Activated CD4-positive, alpha-beta T cell treated with anti-CD3 and anti-CD28 coated beads, Interleukin-2, amount 50 U/mL, for 48 hours (primary cell): ENCODE results near the gene DPM2.

ENCODE experiments used
- DNase-seq, 2 experiments: peaks; one replicate each; pipeline ENCODE4 v3.0.0-alpha.2; 2020

The DPM2 gene

GRCh38 chr9:127937388-127938297, at the start of gene DPM2:
DPM2 (minus strand) TSS chr9:127937854; CDS start chr9:127937820, 34 bp downstream.
- peak; percentile 83 to 86 for DNase-seq

- no peak for DNase-seq
These were observed 49.5 kb upstream of the DPM2 start for GRCh38 chr9:127987103-127987614.

- no peak for DNase-seq
These were observed 47.4 kb upstream of the DPM2 start for GRCh38 chr9:127985011-127985410.

- DNase-seq, result no peak
These were observed 46.2 kb upstream of the DPM2 start for GRCh38 chr9:127983847-127984289.

- DNase-seq, result no peak
These were observed 45.3 kb upstream of the DPM2 start for GRCh38 chr9:127982912-127983311.

- DNase-seq, result peak in 1 of 2 experiments; percentile 62
These were observed 44.0 kb upstream of the DPM2 start for GRCh38 chr9:127981559-127982121.

GRCh38 chr9:127980706-127981558, 43.3 kb upstream of the DPM2 start, which contains the start of gene EEIG1:
EEIG1 (minus strand) TSS chr9:127980989; CDS start chr9:127980137, 852 bp downstream.
- DNase-seq, result peak; percentile 97 to 98

- DNase-seq, result peak in 1 of 2 experiments; percentile 53
These were observed 42.5 kb upstream of the DPM2 start for GRCh38 chr9:127980060-127980705.

- DNase-seq, result peak in 1 of 2 experiments; percentile 46
These were observed 41.8 kb upstream of the DPM2 start for GRCh38 chr9:127979333-127980059.

GRCh38 chr9:127979015-127979332, 41.3 kb upstream of the DPM2 start:
- no peak for DNase-seq

GRCh38 chr9:127977884-127978647, 40.4 kb upstream of the DPM2 start:
- DNase-seq, result peak in 1 of 2 experiments; percentile 55

- DNase-seq, result peak in 1 of 2 experiments; percentile 44
These were observed 39.6 kb upstream of the DPM2 start for GRCh38 chr9:127977009-127977883.

- no peak for DNase-seq
These were observed 38.8 kb upstream of the DPM2 start for GRCh38 chr9:127976498-127976897.

- DNase-seq, result no peak
These were observed 38.0 kb upstream of the DPM2 start for GRCh38 chr9:127975376-127976315.

GRCh38 chr9:127974769-127975261, 37.2 kb upstream of the DPM2 start:
- DNase-seq, result no peak

- DNase-seq, result no peak
These were observed 36.5 kb upstream of the DPM2 start for GRCh38 chr9:127974001-127974768.

- no peak for DNase-seq
These were observed 35.7 kb upstream of the DPM2 start for GRCh38 chr9:127973169-127974000.
